GDM1 (cell line): Measurements from ENCODE around the gene TTC34.
"Not testable (repeated sequence)": the region's sequence is repeated elsewhere in the genome, so short reads cannot be mapped to it uniquely, and the experiment has no call there.

ENCODE experiments used
- DNase-seq: peaks from one replicate; lab custom pipeline; 2025; lab: John Stamatoyannopoulos, UW

TTC34 gene

GRCh38 chr1:2796890-2797740 lies 4.4 kb downstream of the TTC34 start:
- DNase-seq, result no peak

GRCh38 chr1:2795926-2796325 lies 5.6 kb downstream of the TTC34 start:
- no peak for DNase-seq

- no peak for DNase-seq
Observed at GRCh38 chr1:2791027-2791760, 10.3 kb downstream of the TTC34 start.

- DNase-seq, result no peak
Observed at GRCh38 chr1:2789986-2790581, 11.4 kb downstream of the TTC34 start.

GRCh38 chr1:2789164-2789985 lies 12.1 kb downstream of the TTC34 start:
- no peak for DNase-seq

GRCh38 chr1:2788506-2789163 lies 12.9 kb downstream of the TTC34 start:
- DNase-seq, result no peak

- DNase-seq, result no peak
Observed at GRCh38 chr1:2787163-2787911, 14.2 kb downstream of the TTC34 start.

GRCh38 chr1:2786329-2787162 lies 14.9 kb downstream of the TTC34 start:
- DNase-seq, result no peak

GRCh38 chr1:2785631-2786328 lies 15.7 kb downstream of the TTC34 start:
- no peak for DNase-seq

GRCh38 chr1:2784854-2785630 lies 16.5 kb downstream of the TTC34 start:
- no peak for DNase-seq

GRCh38 chr1:2783435-2784397 lies 17.8 kb downstream of the TTC34 start:
- no peak for DNase-seq

- DNase-seq, result no peak
Observed at GRCh38 chr1:2783069-2783434, 18.4 kb downstream of the TTC34 start.

- DNase-seq, result no peak
Observed at GRCh38 chr1:2781627-2782026, 19.9 kb downstream of the TTC34 start.

GRCh38 chr1:2778220-2778592 lies 23.3 kb downstream of the TTC34 start:
- DNase-seq, result no peak

- no peak for DNase-seq
Observed at GRCh38 chr1:2777424-2778219, 23.9 kb downstream of the TTC34 start.

GRCh38 chr1:2775333-2775732 lies 26.2 kb downstream of the TTC34 start:
- DNase-seq, result not testable (repeated sequence)
